NB4 (cell line): ENCODE results near the gene ZNF609.

Experiments used
- CTCF ChIP-seq: IDR thresholded peaks from one replicate; pipeline ENCODE4 v1.5.1; 2012; ENCODE audit warnings: low read depth, low read length
- MYC ChIP-seq: IDR thresholded peaks from 2 replicates; pipeline ENCODE4 v1.6.1; 2011; ENCODE audit warnings: low read depth, low read length
- POLR2A ChIP-seq: IDR thresholded peaks from 2 replicates; pipeline ENCODE4 v1.6.1; 2011; ENCODE audit warnings: mild to moderate bottlenecking; ENCODE audit not compliant: insufficient read length; ENCODE audit errors: extremely low read depth
- TF ChIP-seq, protein P1 (sequence below): IDR thresholded peaks from 2 replicates; pipeline ENCODE4 v1.6.1; 2011; ENCODE audit warnings: low read depth, low read length

- TF ChIP-seq POLR2A (no peak), CTCF (no peak), MYC (no peak)
- TF ChIP-seq, protein P1, sequence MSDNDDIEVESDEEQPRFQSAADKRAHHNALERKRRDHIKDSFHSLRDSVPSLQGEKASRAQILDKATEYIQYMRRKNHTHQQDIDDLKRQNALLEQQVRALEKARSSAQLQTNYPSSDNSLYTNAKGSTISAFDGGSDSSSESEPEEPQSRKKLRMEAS: no peak
Measured at GRCh38 chr15:64629063-64629462, 168.7 kb downstream of the ZNF609 start.
